GM06990 (cell line): ENCODE measurements around the gene BDP1.

Source experiments
- DNase-seq: peaks from one replicate; pipeline ENCODE4 v3.0.0-alpha.2; 2011; ENCODE audit not compliant: insufficient read length; ENCODE audit errors: extremely low read depth
- H3K27me3 ChIP-seq: replicated peaks from 2 replicates; pipeline ENCODE4 v1.6.0; 2011; ENCODE audit warnings: low read length; ENCODE audit not compliant: control insufficient read depth, insufficient read depth
- H3K36me3 ChIP-seq: 2 replicates; pipeline ENCODE4 v1.5.1; 2011; ENCODE audit warnings: low read length; ENCODE audit not compliant: control insufficient read depth, insufficient read depth
- H3K4me3 ChIP-seq: replicated peaks from 2 replicates; pipeline ENCODE4 v1.5.1; 2011; ENCODE audit warnings: low read depth, mild to moderate bottlenecking, control low read depth, low read length
- TF ChIP-seq, protein P1 (sequence below): IDR thresholded peaks from 2 replicates; pipeline ENCODE4 v1.5.1; 2011; ENCODE audit warnings: low read length, control low read depth, mild to moderate bottlenecking, inconsistent platforms; ENCODE audit not compliant: insufficient read depth, poor library complexity, severe bottlenecking

Gene BDP1

DNA sequence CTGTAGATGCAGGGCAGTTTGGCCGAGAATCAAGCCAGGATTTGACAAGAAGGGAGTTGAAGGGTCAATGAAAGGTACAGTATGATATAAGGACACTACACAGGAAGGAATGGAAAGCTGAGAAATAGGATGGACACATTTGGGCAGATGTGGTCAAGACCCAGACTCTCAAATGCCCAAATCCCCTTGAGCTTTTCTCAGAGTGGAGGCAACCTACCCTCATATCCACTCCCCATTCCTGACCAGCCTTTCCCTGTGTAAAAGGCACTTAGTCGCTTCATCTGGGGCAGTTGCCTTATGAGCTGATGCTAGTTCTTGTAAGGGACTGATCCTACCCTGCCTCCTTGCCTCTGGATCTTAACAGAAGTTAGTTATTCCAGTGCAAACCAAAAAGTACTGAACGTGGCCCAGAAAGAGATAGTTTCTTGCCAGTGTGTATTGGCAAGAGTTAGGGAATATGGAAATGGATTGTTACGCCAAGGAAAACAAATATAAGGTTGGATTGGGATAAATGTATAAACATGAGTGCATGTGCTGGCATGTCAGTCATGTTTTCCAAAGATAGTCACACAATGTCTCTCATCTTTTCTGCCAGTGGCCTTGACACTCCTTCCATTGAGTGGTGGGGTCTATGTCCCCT lies 127.6 kb downstream of the BDP1 start:
- DNase-seq = no peak
- Histone ChIP-seq H3K4me3 (no peak overlapping the region), H3K36me3 (no peaks in the 10 kb centered on the region), H3K27me3 (no peaks in the 10 kb centered on the region)
- TF ChIP-seq, protein P1, sequence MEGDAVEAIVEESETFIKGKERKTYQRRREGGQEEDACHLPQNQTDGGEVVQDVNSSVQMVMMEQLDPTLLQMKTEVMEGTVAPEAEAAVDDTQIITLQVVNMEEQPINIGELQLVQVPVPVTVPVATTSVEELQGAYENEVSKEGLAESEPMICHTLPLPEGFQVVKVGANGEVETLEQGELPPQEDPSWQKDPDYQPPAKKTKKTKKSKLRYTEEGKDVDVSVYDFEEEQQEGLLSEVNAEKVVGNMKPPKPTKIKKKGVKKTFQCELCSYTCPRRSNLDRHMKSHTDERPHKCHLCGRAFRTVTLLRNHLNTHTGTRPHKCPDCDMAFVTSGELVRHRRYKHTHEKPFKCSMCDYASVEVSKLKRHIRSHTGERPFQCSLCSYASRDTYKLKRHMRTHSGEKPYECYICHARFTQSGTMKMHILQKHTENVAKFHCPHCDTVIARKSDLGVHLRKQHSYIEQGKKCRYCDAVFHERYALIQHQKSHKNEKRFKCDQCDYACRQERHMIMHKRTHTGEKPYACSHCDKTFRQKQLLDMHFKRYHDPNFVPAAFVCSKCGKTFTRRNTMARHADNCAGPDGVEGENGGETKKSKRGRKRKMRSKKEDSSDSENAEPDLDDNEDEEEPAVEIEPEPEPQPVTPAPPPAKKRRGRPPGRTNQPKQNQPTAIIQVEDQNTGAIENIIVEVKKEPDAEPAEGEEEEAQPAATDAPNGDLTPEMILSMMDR = no peak

DNA sequence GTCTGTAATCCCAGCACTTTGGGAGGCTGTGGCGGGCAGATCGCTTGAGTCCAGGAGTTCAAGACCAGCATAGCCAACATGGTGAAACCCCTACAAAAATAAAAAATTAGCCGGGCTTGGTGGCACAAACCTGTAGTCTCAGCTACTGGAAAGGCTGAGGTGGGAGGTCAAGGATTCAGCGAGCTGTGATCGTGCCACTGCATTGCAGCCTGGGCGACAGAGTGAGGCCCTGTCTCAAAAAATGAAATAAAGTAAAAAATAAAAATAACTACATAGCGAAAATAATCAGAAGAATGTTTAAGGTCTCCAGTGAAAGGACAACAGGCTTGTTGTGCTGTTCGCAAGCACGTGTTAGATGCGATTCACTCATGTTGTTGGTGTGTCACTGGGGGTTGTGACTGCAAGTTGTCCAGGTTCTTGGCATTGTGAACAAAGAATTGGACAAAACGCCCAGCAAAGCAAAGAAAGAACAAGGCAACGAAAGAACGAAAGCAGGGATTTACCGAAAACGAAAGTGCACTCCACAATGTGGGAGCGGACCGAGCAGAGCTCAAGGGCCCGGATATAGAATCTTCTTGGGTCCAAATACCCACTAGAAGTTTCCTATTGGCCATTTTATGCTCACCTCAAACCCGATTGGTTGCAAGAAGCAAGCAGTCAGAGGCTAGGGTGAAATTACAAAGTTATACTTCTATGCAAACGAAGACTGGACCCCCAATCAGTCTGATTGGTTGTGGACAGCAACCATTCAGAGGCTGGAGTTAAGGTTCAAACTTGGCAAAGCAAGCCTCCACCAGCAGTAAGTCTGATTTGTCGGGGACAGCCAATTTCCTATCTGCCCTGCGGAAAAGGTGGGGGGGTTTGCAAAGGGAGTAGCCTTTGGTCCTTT lies 130.8 kb downstream of the BDP1 start:
- Histone ChIP-seq H3K27me3 (no peaks in the 10 kb centered on the region), H3K4me3 (peak overlapping the region; percentile 76), H3K36me3 (no peaks in the 10 kb centered on the region)
- TF ChIP-seq, protein P1 = no peak
- no peak for DNase-seq

DNA sequence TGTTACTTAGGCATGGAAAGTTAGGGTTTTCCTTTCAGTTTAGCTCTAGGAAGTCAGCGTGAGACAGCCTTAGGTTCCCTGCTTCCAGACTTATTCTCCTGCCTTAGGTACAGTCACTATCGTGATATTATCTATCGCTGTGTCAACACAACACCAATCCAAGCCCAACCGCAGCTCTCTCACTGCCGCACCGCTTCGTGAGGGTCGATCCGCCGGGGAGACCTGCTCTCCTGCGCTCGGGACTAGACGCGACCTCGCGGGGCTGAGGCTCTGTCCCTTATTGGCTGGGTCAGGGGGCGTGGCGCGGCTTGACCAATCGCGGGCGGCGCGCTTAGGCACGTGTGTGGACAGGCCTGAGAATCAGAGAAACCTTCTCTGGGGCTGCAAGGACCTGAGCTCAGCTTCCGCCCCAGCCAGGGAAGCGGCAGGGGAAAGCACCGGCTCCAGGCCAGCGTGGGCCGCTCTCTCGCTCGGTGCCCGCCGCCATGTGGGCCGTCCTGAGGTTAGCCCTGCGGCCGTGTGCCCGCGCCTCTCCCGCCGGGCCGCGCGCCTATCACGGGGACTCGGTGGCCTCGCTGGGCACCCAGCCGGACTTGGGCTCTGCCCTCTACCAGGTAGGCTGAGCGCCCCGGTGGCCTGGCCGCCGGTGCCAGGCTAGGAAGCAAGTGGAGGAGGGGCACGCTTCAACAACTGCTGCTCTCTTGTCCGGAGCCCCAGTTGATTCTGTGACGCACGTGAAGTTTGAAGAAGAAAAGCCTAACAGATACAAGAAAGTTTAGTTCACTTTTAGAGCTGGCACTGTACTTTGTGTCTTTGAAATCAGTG lies 131.7 kb downstream of the BDP1 start, which contains the start of gene MCCC2:
TSS of gene MCCC2 (plus strand) at position 400 of the 825 bp plus-strand sequence. CDS start at position 486, 86 bp downstream.
- Histone ChIP-seq H3K4me3 (peak within 1 kb of the TSS; percentile 76), H3K27me3 (no peaks in the 10 kb centered on the region), H3K36me3 (no peaks in the 10 kb centered on the region)
- TF ChIP-seq, protein P1 = no peak
- DNase-seq = peak; percentile 98

DNA sequence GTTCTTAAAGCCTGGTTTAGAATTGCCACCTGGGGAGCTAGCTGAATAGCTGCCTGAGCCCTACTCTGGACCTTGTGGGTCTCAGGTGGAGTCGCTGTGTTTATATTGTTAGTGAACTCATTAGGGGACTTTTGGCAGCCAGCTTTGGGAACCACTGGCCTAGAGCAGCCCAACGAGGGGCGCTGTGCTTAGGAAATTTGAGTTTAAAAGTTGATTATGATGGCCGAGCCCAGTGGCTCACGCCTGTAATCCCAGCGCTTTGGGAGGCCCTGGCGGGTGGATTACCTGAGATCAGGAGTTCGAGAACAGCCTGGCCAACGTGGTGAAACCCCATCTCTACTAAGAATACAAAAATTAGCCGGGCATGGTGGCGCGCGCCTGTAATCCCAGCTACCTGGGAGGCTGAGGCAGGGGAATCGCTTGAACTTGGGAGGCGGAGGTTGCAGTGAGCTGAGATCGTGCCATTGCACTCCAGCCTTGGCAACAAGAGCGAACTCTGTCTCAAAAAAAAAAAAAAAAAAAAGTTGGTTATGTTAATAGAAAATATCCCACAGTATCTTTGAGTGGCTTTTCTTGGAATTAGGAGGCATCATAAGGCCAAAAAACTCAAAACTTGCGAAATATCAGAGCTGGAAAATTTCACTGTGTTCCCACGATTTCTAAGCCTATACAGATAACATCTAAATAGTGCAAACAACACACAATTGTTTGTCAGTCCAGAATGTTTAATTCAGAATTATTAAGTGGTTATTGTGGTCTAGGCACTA lies 132.5 kb downstream of the BDP1 start:
- Histone ChIP-seq H3K36me3 (no peaks in the 10 kb centered on the region; the same call in 1 of the 2 replicates), H3K4me3 (peak overlapping the region; percentile 76), H3K27me3 (no peaks in the 10 kb centered on the region)
- no peak for DNase-seq
- TF ChIP-seq, protein P1 = no peak

DNA sequence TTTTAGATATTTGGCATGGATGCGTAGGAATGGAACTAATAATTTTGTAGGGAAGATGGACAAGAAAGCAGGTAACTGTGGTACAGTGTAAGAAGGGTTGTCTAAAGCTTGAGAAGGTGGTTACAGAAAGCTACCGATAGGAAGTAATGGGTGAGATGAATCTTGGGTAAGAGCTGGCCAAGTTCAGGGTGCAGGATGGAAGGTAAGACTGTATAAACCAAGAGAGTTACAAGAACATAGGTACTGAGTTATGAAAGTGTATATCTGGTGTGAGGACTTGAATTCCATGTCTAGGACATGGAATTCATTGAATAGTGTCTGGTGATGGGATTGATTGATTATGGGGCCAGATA lies 133.1 kb downstream of the BDP1 start:
- no peak for DNase-seq
- H3K36me3 ChIP-seq = no peaks in the 10 kb centered on the region; the same call in 1 of the 2 replicates
- TF ChIP-seq, protein P1 = no peak
- no peaks in the 10 kb centered on the region for H3K27me3 ChIP-seq
- peak overlapping the region; percentile 76 for H3K4me3 ChIP-seq
